HAP-1 (cell line): Measurements from ENCODE around the gene VRTN.

Experiments used
- DNase-seq, 2 experiments: peaks; one replicate each; pipeline ENCODE4 v3.0.0-alpha.2; 2016 to 2020; ENCODE audit warnings: low spot score in 2 of 2
- H3K27me3 ChIP-seq: fragments of 250-450 bp; sonication (Bioruptor Pico); 2 replicates; pipeline ENCODE4 v1.5.1; 2020; ENCODE audit warnings: low read depth, mild to moderate bottlenecking, moderate library complexity
- H3K36me3 ChIP-seq: fragments of 250-450 bp; sonication (Bioruptor Pico); replicated peaks from 2 replicates; pipeline ENCODE4 v1.5.1; 2020; ENCODE audit warnings: mild to moderate bottlenecking
- H3K4me1 ChIP-seq: fragments of 250-450 bp; sonication (Bioruptor Pico); 2 replicates; pipeline ENCODE4 v1.5.1; 2020; ENCODE audit warnings: mild to moderate bottlenecking
- H3K4me3 ChIP-seq: fragments of 250-450 bp; sonication (Bioruptor Pico); 2 replicates; pipeline ENCODE4 v1.5.1; 2020; ENCODE audit warnings: mild to moderate bottlenecking, moderate library complexity
- H3K9me3 ChIP-seq: fragments of 250-450 bp; sonication (Bioruptor Pico); 2 replicates; pipeline ENCODE4 v1.5.1; 2020; ENCODE audit warnings: mild to moderate bottlenecking, moderate library complexity
- in situ Hi-C: fragments of 300-500 bp; cut with MboI; formaldehyde crosslinking; loops from 3 replicates; pipeline ENCODE4 v1.14.3; 2020; ENCODE audit warnings: low sequenced_read_pairs, inconsistent platforms, mixed read lengths

Gene VRTN

DNA sequence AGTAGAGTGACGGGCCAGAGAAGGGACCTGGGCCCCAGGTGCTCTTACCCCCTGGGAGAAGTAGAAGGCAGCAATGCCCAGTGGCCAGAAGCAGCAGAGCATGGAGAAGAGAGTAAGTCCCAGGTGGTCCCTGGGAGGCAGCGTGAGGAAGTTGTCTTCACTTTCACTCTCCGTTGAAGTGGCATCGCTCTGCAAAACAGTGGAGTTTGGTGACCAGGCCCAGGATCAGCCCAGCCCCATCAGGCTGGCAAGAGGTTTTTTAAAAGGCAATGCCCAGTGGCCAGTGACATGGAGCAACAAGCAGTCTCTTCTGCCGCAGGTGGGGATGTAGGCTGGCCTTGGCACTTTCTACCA is 59.5 kb downstream of the VRTN start:
- DNase-seq = no peak
- H3K4me3 ChIP-seq = no peak overlapping the region
- H3K9me3 ChIP-seq = no peaks in the 10 kb centered on the region
- in situ Hi-C loops = no loop called here
- H3K4me1 ChIP-seq = no peaks in the 10 kb centered on the region
- H3K36me3 ChIP-seq = no peaks in the 10 kb centered on the region
- H3K27me3 ChIP-seq = peaks cover 4% of the 10 kb centered on the region; the same call in 1 of the 2 replicates

DNA sequence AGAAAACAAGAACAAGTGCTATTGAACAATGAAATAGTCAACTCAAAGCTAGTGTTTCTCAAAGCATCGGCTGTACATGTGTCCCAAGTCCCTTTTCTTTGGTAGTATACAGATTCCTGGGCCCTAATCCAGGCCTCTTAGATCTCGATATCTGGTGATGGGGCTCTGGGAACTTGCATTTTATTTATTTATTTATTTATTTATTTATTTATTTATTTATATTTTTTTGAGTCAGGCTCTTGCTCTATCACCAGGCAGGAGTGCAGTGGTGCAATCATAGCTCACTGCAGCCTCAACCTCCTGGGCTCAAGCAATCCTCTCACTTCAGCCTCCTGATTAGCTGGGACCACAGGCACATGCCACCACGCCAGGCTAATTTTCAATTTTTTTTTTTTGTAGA is 60.6 kb downstream of the VRTN start:
- no peak overlapping the region for H3K4me3 ChIP-seq
- H3K9me3 ChIP-seq = no peaks in the 10 kb centered on the region
- H3K27me3 ChIP-seq = peaks cover 4% of the 10 kb centered on the region; the same call in 1 of the 2 replicates
- in situ Hi-C loops = no loop called here
- DNase-seq = no peak
- no peaks in the 10 kb centered on the region for H3K36me3 ChIP-seq
- H3K4me1 ChIP-seq = no peaks in the 10 kb centered on the region

DNA sequence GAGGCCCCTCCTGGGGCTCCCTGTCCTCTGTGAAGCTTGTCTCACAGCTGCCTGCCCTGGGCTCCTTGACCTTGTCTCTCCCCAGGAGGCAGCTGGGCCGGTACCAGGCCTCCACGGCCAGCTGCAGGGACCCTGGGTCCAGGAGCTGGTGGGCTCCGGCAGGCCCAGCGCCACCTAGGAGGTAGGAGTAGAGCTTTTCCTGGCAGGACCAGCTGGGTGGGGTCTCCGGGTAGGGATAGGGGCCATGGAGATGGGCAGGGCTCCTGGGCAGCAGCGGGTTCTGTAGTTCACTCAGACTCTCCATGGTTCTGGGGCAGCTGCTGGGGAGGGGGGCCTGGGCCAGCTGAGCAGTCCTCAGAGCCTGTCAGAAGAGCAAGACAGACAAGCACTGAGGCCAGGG is 61.2 kb downstream of the VRTN start:
- Histone ChIP-seq H3K36me3 (no peaks in the 10 kb centered on the region), H3K4me1 (no peaks in the 10 kb centered on the region; the same call in 1 of the 2 replicates), H3K9me3 (no peaks in the 10 kb centered on the region), H3K27me3 (peaks cover 4% of the 10 kb centered on the region; the same call in 1 of the 2 replicates), H3K4me3 (no peak overlapping the region)
- in situ Hi-C loops = no loop called here
- no peak for DNase-seq
